ENCODE measurements around the gene STN1.
A peak's percentile ranks its signal among the peaks of the same experiment; 100 is the strongest.
"Not testable (repeated sequence)": the region's sequence is repeated elsewhere in the genome, so short reads cannot be mapped to it uniquely, and the experiment has no call there.

The STN1 gene

GRCh38 chr10:103847909-103848468 lies 70.0 kb downstream of the STN1 start:
- FAIRE-seq, result no peak
- no peak for DNase-seq (ENCODE audit: insufficient read length, low spot score)

- FAIRE-seq (no peak), DNase-seq (ENCODE audit: insufficient read length, low spot score) (no peak)
Measured at GRCh38 chr10:103847346-103847745, 70.6 kb downstream of the STN1 start.

DNA sequence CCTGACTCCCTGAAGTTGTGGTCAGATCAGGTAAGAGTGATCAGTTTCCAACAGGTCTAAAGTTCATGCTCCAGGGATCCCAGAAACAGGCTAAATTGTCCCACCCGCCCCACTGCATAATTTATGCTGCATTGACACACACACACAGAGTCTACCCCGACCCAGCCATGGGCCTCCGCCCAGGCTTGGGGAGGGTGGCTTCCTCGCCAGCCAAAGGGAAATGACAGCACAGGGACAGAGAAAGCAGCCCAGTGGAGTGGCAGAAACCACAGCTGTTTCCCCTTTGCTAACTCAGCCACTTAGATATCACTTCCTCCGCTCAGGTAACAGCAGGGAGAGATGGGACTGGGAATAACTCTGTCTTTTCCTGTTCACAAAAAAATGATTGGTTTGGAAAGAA lies 72.0 kb downstream of the STN1 start:
- peak; percentile 44 for DNase-seq (ENCODE audit: insufficient read length, low spot score)

DNA sequence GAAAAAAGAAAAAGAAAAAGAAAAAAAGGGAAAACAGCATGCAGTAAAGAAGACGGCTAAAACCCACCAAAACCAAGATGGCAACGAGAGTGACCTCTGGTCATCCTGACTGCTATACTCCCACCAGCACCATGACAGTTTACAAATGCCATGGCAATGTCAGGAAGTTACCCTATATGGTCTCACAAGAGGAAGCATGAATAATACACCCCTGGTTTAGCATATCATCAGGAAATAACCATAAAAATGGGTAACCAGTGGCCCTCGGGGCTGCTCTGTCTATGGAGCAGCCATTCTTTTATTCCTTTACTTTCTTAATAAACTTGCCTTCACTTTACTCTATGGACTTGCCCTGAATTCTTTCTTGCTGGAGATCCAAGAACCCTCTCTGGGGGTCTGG lies 72.6 kb downstream of the STN1 start:
- not testable (repeated sequence) for DNase-seq (ENCODE audit: insufficient read length, low spot score); FAIRE-seq

More for the DNA sequence above, 72.0 kb downstream of the STN1 start:
- no peak for FAIRE-seq

DNA sequence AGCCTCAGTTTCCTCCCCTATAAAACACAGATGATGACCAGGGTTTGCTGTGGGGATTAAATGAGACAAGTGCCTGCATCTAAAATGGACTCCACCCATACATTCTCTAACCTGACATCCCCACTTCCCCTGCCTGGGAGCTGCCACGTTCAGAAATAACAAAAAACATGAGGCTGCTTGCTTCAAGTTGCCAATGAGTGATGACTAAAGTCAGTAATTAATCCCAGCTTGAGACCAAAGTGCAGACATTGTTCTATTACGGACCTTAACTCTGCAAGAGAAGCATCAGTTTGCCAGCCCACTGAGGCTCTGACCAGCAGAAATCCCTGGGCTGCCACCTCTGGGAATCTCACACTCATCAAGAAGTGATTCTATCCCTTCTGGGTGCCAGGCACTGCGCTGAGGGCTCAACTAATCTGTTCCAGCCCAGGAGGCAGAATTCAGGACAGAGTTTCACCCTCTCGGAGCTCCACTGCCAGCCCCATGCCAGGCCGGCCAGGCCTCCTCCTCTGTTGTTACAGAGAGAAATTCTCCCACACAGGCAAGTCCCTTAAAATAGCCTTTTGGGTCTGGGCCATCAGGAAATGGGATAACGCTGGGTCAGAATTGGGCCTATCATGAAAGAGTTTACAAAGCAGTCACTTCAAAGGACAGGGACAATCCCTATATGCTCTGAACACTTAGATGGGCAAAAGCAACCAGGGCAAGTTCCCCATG lies 74.0 kb downstream of the STN1 start:
- FAIRE-seq, result no peak
- DNase-seq (ENCODE audit: insufficient read length, low spot score), result no peak

GRCh38 chr10:103843045-103843444 lies 74.9 kb downstream of the STN1 start:
- no peak for FAIRE-seq
- DNase-seq (ENCODE audit: insufficient read length, low spot score), result no peak

DNA sequence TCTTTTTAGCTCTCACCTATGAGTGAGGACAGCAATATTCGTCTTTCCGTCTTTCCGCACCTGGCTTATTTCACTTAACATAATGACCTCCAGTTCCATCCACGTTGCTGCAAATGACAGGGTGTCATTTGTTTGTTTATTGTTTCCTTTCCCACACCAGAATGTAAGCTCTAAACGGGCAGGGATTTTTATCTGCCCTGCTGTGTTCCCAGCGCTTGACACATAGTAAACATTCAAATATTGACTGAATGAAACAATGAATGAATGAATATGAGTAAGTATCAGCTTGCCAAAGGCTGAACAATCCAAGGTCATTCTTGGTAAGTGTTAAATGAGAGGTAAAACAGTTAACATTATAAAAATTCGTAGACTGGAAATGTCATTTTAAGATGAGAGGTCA lies 75.4 kb downstream of the STN1 start:
- FAIRE-seq (no peak), DNase-seq (ENCODE audit: insufficient read length, low spot score) (no peak)

GRCh38 chr10:103841519-103841918 lies 76.5 kb downstream of the STN1 start:
- DNase-seq (ENCODE audit: insufficient read length, low spot score) (no peak), FAIRE-seq (no peak)

DNA sequence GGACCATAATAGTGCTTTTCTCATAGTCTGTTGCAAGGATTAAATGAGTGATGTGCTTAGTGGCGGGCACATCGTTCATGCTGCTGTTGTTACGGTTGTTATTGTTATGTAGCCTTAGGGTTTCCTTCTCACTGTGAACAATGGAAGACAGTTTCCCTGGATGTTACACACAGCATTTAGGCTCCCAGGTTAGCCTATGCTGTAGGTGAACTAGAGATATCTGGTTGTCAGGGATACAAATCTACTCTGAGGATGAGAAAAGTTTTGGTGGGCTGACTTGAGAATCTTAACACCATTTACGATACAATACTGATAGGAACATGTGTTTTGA lies 77.3 kb downstream of the STN1 start:
- FAIRE-seq (no peak), DNase-seq (ENCODE audit: insufficient read length, low spot score) (no peak)

DNA sequence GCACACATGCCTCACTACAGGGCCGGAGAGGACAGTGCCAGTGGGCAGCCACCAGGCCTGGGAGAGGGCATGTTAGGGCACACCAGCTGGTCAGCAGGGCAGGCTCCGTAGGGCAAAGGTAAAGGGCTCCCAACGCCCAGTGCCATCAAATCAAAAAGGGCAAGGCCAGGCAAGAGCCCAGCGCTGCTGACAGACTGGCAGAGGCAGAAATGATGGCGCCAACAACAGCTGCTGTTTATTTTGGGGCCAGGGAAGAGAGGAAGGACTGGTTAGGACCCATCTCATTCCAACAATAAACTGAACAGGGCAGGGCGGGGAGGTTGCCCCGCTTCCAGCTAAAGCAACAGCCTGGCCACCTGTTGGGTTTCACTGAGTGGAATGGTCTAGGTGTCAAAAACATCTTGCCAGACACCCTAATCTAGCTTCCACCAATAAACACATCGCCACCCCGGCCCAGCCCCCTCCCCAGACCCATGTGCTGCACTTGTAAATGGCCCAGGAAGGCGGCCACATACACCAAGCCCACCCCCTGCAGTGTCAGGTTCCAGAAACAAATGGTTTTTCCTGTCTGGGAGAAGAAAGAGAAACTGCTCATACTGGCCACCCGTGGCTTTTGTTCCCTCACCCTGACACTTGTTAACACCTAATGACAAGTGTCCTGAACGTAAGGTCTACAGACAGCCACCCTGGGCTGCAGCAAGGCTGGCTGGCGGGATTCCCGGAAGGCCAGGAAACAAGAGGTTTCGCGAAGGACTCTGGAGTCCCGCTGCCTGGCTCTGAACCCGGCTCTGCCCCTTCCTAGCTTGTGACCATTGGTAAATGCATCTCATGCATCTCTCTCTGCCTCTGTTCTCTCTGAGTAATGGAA lies 77.9 kb downstream of the STN1 start:
- DNase-seq (ENCODE audit: insufficient read length, low spot score), result no peak
- no peak for FAIRE-seq

GRCh38 chr10:103839519-103839871 lies 78.5 kb downstream of the STN1 start:
- no peak for FAIRE-seq
- no peak for DNase-seq (ENCODE audit: insufficient read length, low spot score)

GRCh38 chr10:103838862-103839518 lies 79.0 kb downstream of the STN1 start:
- DNase-seq (ENCODE audit: insufficient read length, low spot score), result no peak
- FAIRE-seq, result no peak

GRCh38 chr10:103838070-103838395 lies 80.0 kb downstream of the STN1 start:
- no peak for DNase-seq (ENCODE audit: insufficient read length, low spot score)
- no peak for FAIRE-seq

DNA sequence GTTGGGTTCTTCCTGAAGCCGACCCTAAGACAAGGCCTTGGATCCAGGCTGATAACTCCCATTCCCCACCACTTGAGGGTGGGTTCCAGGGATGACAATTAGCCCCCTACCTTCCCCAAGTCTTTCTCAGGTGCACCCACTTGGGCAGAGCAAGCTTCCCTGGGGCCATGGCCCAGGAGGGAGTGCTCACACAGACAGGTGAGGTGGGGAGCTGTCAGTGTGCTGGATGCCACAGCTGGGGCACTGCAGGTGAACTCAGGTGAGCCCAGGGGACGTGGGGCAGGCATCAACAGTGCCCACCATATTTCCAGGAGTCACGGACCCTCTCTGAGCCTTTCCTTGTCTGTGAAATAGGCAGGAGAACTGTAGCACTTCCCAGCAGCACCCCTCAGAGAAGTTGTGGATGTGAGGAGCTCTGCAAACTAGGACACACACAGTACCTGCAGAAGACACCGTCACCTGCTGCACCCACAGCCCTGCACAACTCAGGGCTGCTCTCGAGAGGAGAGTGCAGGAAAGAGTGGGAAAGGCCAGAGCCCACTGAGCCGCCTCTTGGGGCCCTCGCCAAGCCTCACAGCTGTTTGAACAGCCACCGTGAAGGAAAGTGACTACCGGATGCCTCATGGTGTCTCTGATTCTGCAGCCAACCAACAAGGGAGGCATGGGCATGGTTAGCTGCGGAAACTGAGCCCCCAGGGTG lies 80.5 kb downstream of the STN1 start:
- DNase-seq (ENCODE audit: insufficient read length, low spot score), result no peak
- no peak for FAIRE-seq

GRCh38 chr10:103836861-103837260 lies 81.1 kb downstream of the STN1 start:
- no peak for FAIRE-seq
- no peak for DNase-seq (ENCODE audit: insufficient read length, low spot score)

DNA sequence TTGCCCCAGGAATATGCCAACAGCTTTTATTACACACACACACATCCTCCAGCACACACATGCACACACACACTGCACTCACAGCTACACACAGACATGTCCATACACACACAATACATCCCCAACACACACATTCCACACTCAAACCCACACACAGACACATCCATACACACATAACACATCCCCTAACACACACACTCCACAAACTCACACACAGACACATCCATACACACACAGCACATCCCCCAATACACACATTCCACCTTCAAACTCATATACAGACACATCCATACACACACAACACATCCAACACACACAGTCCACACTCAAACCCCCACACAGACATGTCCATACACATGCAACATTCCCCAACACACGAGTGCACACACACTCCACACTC lies 81.7 kb downstream of the STN1 start:
- FAIRE-seq (no peak), DNase-seq (ENCODE audit: insufficient read length, low spot score) (no peak)

- DNase-seq (ENCODE audit: insufficient read length, low spot score) (no peak), FAIRE-seq (no peak)
Measured at GRCh38 chr10:103835096-103836050, 82.6 kb downstream of the STN1 start.

DNA sequence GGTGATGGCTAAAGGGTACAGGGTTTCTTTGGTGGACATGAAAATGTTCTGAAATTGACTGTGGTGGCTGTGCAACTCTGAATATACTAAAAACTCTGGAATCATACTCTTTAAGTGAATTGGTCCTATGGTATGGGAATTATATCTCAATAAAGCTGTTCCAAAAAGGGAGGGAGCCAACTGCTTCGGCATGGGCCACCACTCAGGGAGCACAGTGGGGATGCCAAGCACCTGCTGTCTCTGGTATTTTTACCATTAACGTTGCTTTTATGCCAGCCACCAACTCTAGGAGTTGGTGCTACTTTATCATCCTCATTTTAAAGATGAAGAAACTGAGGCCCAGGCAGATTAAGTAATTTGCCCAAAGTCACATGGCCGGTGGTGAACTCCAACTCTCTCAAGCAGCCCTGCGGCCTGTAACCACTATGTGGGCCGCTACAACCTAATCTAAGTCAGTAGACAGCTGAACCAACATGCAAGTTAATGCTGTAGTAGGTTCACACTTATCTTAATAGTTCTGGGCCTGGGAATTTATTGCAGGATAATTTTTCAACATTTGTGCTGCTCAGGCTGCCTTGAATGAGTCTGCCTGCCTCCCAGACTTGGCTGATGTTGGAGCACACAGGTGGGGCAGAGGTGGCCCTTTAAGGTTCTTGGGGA lies 83.4 kb downstream of the STN1 start:
- DNase-seq (ENCODE audit: insufficient read length, low spot score) (no peak), FAIRE-seq (no peak)

GRCh38 chr10:103833731-103834365 lies 84.1 kb downstream of the STN1 start:
- FAIRE-seq, result no peak
- DNase-seq (ENCODE audit: insufficient read length, low spot score), result no peak
